Stimulated activated CD8-positive, alpha-beta memory T cell treated with anti-CD3 and anti-CD28 coated beads, Interleukin-7, amount 100 ng/mL, for 4 hours (primary cell): ENCODE results near the gene LEKR1.

Experiments used
- DNase-seq, 2 donors: peaks; one replicate each; pipeline ENCODE4 v3.0.0-alpha.2; 2020; ENCODE audit warnings: low read depth in 2 of 2

LEKR1 gene

DNA sequence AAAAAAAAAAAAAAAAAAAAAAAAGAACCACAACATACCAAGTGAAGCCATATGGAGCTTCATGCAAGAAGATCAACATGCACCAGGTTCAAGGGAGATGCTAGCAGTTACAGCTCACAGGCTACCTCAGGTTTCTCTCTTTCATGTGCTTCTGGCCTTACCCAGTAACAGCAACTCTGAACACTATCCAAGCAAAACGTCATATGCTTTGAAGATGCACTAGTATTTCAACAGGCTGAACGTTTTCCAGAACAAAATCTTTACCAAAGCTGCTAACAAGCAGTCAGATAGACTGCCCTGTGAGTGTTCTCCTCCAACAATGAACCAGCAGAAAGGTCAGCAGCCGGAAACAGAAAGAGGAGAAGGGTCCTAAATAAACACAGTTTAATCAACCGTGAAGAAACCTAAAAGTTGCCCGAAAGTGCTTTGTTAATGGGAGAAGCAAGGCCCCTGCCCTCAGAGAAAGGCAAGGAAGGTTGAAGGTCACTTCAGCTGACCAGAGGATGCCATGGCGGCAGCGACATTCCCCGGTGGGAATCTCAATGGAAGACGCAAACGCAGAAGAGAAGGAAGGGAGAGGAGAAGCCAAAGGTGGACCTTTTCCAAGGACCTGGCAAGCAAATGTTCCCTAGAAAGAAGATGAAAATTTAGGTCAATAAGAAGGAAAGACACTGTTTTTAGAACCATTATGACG is 253.7 kb downstream of the LEKR1 start:
- no peak for DNase-seq

DNA sequence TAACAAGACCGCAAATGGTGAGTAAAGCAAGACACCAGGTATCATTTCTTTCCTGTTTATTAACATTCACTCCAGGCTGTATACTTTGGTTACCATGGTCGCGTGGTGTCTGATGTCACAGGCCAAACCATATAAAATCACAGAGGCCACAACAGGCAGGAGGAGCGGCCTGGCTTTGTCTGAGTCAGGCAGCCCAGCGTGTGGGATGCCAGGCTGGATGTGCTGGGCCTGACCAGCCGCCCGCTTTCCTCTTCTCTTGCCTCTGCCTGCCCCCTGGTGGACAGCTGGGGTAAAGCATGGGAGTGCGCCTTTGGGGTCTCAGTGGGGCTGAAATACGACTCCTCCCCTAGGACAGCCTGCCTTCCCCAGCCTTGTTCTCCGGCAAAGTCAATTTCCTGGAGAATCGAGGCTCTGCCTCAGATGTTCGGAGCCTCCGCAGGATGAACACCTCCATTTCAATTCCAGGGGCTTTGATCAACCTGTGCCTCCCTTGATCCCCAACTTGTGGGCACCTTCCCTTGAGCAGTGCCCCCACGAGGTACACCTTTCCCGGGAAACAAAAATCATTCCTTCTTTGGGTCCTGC is 255.6 kb downstream of the LEKR1 start:
- peak; percentile 69 to 71 for DNase-seq

DNA sequence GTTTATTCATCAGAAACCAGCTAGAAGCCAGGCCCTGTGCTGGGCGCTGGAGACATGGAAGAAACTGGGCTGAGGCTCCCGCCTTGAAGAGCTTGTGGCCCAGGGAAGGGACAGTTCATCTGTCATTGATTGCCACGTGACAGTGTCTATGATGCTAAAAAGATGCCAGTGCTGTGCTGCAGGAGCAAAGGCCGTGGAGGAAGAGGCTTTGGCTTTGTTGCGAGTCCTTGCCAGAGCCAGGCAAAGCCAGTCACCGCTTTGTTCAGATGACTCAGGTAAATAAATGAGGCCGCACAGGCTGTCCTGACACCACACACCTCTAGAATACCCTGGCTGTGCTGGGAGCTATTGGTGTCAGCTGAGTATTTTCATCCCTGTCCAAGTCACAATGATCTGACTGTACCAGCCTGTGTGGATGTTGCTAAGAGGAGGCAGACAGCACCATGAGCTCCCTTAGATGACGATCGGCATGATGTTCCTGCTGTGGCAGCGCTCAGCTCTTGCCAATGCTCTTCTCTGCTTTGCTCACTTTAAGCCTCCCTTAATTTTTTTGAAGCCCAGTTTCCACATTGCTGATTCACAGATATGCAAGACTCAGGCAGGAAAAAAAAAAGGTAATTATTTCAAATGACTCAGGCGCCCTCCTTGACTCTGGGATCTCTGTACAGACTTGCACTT is 256.3 kb downstream of the LEKR1 start:
- DNase-seq: no peak

DNA sequence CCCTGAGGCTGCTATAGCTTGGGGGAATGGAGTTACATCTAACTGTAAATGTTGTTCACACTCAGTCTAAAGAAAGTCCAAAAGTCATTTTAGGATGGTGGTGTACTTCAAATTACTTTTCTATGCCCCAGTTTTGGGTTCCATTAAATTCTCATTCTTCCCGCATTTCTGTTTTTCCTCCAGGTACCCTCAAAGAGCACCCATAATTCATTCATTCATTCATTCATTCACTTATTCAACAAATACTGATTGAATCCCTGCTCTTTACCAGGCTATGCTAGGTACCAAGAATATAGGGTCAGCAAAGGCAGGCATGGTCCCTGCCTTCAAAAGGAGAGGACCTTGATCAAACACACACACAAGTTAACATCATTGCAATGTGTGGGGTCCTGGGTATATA is 257.7 kb downstream of the LEKR1 start:
- no peak for DNase-seq

DNA sequence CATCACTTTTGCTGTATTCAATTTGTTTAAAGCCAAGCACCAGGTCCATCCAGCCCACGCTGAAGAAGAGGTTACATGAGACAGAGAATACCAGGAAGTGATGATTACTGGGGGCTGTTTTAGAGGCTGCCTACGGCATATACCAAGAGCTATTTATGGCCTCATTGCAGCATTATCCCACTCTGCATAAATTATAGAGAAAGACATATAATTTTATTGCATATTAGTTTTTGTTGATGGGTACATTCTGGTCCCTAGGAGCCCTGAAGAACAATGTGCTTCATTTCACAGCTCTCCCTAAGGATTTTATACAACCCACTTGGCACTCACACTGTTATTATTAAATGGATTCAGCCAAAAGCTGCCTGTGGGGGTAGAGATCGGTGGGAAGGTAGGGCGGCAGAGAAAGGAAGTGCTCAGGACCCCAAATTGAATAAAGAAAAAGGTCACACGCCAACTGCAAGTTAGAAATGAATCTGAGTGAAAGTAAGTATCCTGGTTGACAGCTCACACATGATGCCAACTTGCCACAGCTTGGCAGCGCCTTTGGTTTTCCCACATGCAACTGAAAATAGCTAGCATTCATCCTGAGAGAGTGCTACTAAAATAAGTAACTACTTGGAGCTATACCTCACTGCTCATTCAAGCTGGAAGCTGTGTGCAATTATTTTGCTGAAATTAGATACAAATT is 260.1 kb downstream of the LEKR1 start:
- DNase-seq: no peak

DNA sequence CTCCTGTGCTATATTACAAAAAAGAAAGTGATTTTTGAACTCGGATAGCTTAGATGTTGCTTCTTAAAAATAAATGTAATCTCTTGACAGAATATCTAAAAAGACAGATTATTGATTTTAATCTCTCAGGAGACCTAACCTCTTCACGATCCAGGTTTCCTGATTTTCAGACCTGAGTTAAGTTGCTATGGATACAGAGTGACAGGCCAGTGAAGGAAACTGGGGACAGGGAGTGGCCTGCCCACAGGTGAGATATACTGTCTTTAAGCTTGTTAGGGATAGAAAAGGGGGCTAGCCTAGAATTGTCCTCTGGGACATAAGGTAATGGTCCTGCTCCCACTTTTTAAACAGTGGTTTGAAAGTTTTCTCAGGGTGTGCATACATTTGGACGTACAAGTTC is 260.6 kb downstream of the LEKR1 start:
- no peak for DNase-seq

DNA sequence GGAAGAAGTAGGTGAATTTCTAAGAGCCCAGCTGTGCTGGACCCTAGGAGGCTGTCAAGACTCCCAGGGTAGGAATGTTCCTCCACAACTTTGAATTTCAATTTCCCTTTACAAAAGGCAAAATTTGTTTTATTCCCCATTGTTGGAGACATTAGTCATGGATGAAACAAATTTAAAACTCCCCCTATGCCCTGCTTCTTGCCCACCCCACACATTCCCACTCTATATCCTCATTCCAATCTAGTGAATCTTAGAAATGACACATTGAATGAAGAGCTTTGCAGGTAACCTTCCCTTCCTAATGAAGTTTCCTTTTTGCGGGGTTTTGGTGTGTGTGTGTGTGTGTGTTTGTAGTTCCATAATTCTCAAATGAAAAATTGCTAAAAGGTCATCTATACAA is 261.2 kb downstream of the LEKR1 start:
- no peak for DNase-seq

DNA sequence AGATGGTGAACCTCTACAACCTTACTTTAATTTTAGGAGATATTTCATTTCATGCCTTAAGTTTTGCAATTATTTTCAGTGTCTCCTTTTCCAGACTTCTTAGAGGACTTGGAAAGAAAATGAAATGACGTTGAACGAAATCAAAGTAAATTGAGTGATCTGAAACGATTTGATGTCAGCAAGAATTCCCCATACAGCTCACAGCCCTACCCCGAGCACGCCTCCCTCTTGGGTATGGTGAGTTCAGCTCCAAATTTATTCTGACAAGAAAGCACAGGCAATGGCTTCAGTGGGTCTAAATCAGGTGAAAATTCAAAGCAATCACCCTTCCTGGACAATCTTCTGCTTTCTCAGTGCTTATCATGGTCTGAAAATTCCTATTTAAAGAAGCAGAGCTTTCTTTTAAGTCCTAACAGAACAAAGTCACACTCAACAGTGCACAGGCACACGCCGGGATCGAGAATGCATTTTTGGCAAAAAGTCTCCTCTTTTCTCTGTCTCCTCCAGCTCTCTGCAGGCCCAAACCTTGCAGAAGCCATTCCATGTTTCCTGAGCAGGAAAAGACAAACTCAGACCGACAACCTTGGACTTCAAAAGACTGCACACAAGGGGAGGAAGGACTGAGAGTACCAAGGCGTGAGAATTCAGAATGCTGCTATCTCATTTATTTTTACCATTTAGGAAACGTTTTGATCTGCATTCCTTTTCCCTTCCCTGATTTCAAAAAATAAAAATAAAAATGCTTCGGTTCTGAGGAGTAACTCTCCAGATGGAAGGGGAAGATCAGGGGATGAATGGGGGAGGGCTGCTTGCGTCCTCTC is 261.8 kb downstream of the LEKR1 start:
- no peak for DNase-seq

DNA sequence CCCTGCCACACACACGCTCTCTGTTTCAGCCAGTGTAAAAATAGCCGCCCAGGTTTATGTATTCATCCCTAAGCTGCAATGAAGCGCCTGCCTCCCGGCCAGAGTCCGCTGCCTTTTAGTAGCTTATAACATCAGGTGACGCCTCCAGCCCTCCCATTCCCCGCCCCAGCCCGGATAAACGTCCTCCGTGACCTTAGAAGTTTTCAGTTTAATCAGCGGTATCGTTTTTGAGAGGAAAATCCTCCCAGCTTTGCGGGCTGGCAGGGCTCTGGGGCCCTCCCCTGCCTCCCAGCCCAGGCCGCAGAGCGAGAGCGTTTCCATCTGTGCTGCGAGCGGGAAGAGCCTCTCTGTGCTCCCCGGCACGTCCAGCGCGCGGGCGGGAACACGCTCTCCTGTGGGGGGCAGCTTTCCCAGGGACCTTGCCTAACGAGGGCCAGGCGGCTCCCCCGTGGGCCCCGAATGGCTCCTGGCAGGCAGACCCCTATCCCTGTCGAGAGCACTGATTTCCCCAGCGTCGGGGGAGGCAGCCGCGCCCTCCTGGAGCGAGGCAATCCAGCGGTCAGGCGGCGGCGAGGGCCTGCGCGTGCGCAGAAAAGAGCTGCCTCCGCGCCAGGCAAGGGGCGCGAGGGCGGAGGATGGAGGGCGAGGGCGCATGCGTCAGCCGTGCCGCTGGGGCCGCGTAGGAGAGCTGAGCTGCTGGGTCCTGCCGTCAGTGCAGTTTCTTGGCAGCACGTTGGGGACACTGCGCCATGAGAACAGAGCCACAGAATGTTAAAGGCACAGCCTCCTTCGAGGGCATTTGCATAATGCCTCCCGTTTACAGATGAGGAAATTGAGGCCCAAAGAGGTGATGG is 262.7 kb downstream of the LEKR1 start:
- DNase-seq: peak; percentile 86 to 92

DNA sequence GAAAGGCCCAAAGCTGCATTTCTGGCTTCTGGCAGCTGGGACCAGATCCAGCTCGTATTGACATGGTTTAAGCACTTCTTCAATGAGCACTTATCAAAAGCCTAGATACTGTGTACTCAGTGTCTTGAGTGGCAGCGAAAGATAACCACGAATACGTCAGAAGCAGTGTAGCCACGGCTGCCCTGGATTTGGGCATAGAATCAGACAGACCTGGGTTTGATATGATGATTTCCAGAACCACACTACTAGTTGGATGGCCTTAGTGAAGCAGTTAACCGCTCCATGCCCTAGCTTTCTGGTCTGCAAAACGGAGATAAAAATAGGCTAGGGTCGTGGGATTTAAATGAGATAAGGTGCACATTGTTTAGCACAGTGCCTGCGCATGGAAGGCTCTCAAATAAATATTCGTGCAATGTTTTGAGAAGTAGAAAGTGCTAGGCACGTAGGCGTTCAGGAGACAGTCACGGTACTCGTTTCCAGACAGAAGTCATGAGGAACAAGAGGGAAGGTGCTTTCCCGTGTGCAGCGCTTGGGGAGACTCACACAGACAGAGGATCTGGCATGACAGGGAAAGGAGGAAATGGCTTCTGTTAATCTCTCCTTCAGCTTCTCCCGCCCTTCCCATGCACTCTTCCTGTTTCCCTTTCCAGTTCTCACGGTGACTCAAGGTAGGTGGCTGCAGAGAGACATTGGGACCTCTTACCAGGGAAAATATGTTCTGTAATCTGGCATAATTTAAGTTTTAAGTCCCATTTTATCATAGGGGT is 263.5 kb downstream of the LEKR1 start:
- DNase-seq: no peak

DNA sequence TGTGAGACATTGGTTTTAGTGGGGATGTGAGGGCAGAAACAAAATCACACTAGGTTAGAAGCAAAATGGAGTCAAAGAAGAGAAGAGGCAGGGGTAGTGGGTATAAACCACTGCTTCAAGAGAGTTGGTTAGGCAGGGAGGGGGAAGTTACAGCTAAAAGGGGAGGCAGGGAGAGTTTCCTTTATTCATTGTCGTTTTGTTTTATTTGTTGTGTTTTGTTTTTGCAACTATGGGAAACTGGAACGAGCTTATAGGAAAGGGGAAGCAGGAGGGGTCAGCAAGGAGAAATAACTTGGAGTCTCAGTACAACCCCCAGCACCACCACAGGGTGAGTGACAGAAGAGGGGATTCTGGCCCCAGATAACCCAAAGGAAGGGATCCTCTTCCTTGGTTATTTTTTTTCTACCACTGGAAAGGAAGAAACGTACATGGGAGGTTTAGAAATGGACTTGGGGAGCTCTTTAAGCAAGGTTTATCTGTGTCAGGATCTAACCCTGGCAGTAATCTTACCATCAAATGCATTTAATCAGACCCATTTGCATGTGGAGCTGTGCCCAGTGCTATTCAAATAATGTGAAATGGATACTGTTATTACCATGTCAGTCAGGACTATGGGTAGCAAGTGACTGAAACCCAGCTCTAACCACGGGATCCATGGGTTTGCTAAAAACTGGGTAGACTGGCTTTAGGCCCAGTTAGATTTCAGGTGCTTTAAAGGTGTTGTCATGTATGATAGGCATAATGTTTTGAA is 265.1 kb downstream of the LEKR1 start:
- DNase-seq: no peak

DNA sequence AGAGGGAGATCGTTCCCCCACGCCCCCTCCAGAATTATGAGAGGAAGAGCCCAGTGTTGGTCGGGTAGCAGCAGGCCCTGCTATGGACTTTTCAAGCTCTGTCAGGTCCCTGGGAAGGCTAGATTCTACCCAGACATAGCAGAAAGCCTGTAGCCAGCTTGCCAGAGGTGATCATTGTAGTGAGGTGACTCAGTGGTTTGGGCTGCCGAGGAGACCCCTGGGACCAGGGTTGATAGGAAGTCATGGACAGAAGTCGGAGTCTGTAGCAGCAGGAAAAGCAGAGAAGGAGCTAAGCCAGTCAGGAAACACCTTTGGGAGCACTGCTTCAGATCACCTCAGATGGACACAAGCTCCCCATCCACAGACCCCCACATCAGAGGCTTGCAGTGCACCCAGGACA is 266.1 kb downstream of the LEKR1 start:
- no peak for DNase-seq

DNA sequence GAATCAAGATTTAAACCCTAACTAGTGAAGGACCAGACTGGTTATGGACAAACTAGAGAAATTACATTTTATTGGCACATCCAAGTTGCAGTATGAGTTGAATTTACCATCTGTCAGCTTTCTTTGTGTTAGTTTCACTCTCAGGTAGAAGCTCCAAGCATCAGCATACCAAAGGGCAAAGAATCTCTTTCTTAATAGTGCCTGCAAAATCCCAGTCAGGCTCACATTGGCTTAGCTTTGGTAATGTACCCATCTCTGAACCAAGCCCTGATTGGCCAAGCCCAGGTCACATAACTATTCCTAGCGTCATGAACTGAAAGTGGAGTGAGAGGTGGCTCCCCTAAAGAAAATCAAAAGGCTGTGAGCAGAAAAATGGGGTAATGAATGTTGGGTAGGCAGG is 266.9 kb downstream of the LEKR1 start:
- DNase-seq: no peak

DNA sequence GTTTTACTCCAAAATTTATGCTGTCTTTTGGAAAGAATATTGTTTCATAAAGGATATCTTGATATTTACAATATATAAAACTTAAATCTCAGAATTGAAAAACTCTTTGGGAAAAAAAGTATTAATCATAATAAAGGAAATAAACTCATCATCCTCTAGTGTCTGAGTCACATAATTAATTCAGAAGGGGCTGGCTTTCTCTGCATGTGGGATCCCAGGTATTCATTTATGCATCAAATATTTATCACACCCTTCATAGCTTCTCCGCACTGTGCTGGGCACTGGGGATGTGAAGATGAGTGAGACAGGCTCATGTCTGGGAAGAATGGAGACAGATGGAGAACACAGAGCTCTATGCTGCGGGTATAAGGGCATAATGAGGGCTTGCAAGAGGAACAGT is 268.1 kb downstream of the LEKR1 start:
- DNase-seq: no peak

DNA sequence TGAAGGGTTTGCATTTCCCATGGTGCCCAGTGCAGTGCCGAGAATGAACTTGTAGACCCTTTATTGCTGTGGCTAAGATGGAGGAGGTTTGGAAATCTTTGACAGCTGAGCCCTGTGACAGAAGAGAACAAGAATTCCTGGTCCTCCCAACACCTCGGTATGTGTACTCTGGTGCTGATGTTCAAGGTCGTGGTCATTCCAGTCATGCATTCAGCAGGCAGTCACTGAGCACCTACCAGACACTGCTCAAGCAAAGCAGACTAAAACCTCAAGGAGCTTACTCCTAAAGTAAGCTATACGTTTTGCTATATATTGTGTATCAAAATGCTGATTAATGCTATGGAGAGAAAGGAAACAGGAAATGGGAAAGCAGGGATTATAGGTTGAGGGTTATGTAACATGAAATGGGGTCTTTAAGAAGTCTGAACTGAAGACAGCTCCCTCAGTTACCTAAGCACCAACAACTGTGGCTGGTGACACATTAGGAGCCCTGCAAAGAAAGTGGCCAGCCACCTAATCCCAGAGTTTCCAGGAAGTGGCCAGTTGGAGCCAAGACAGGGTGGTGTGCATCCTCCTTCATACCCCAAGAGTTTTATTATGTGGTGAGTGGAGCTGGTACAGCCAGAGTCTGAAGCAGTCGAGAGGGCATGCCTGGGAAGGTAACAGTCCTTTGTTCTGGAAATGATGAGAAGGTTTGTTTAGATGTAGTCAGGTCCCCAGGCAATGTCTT is 268.8 kb downstream of the LEKR1 start:
- no peak for DNase-seq
